AG04450 (cell line): ENCODE data around the gene NTNG1. TPM values are rescaled to one million over a fixed set of nuclear protein-coding genes. Genes with fewer than 3 reads are reported as not detected.

Source experiments
- CTCF ChIA-PET: fragments of 300-600, 350-600 bp; formaldehyde crosslinking; extraction: SDS; loops from one replicate; lab custom pipeline; 2022; ENCODE audit warnings: antibody characterized with exemption, inconsistent platforms; lab: Charles Lee
- POLR2A ChIA-PET: fragments of 350-600 bp; formaldehyde crosslinking; extraction: SDS; loops from one replicate; lab custom pipeline; 2021; ENCODE audit warnings: antibody characterized with exemption, inconsistent platforms; lab: Yijun Ruan, JAX
- DNase-seq: peaks from one replicate; pipeline ENCODE4 v3.0.0-alpha.2; 2011; ENCODE audit warnings: low read depth, low spot score
- H3K27ac ChIP-seq: one replicate; pipeline ENCODE4 v1.5.1; 2012; ENCODE audit warnings: low read depth, low read length, control low read depth
- H3K27me3 ChIP-seq: one replicate; pipeline ENCODE4 v1.6.0; 2012; ENCODE audit warnings: low read length; ENCODE audit not compliant: control insufficient read depth, insufficient read depth
- H3K4me3 ChIP-seq: 2 replicates; pipeline ENCODE4 v1.5.1; 2011; ENCODE audit warnings: mild to moderate bottlenecking, low read depth, low read length, control low read depth
- H3K9me3 ChIP-seq: 2 replicates; pipeline ENCODE4 v1.5.1; 2012; ENCODE audit warnings: low read length; ENCODE audit not compliant: control insufficient read depth, insufficient read depth
- polyA plus RNA-seq: library from polyadenylated mRNA; depleted of rRNA; stranded (reverse); fragments of >200 nt; gene quantifications from 2 replicates; pipeline ENCODE4 v1.2.3, GENCODE V29; 2011
- TF ChIP-seq, protein P1 (sequence below): IDR thresholded peaks from 2 replicates; pipeline ENCODE4 v1.5.1; 2011; ENCODE audit warnings: low read depth, low read length, control low read depth, inconsistent platforms

NTNG1 gene
- polyA plus RNA-seq, 1 experiment: 0.32 TPM

DNA sequence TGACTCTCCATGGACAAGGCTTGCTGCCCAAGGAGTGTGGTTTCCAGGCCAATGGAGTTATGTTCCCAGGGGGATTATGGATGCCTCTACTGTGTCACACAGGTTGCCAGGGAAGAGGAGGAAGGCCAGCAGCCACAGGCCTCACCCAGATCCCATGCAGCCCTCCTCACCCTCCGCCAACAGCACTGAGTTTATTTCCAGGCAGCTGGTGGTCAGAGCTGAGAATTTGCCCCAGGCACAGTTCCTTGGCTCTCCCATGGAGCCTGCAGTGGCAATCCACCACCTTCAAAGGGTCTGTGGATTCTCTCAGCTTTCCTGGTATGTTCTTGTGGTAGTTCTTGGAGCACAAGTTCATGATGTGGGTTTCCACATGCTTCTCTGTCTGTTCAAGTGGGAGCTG lies 79.2 kb downstream of the NTNG1 start:
- ChIA-PET POLR2A (no interaction called here), CTCF (no interaction called here)
- Histone ChIP-seq H3K27me3 (no peaks in the 10 kb centered on the region), H3K27ac (no peak overlapping the region), H3K4me3 (no peak overlapping the region), H3K9me3 (no peaks in the 10 kb centered on the region)
- TF ChIP-seq, protein P1, sequence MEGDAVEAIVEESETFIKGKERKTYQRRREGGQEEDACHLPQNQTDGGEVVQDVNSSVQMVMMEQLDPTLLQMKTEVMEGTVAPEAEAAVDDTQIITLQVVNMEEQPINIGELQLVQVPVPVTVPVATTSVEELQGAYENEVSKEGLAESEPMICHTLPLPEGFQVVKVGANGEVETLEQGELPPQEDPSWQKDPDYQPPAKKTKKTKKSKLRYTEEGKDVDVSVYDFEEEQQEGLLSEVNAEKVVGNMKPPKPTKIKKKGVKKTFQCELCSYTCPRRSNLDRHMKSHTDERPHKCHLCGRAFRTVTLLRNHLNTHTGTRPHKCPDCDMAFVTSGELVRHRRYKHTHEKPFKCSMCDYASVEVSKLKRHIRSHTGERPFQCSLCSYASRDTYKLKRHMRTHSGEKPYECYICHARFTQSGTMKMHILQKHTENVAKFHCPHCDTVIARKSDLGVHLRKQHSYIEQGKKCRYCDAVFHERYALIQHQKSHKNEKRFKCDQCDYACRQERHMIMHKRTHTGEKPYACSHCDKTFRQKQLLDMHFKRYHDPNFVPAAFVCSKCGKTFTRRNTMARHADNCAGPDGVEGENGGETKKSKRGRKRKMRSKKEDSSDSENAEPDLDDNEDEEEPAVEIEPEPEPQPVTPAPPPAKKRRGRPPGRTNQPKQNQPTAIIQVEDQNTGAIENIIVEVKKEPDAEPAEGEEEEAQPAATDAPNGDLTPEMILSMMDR: no peak
- DNase-seq: no peak

DNA sequence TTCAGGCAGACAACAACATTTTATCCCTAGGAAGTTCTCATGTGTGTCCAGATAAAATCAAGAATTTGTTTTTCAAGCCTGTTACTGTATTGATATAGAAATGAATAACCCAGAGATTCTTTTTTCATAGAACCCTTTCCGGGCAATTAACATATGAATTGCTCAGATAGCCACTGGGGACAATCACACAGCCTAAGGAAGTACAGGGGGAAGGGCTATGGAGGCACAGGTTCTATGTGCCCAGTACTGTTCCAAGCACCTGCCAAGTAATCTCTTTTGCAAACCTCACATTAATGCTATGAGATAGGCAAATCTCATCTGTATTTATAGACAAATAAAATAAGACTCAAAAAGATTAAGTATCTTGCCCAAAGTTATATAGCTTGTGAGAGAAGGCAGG lies 84.9 kb downstream of the NTNG1 start:
- TF ChIP-seq, protein P1: no peak
- no peaks in the 10 kb centered on the region for H3K27me3 ChIP-seq
- ChIA-PET CTCF (no interaction called here), POLR2A (no interaction called here)
- DNase-seq: no peak
- no peak overlapping the region for H3K4me3 ChIP-seq
- no peaks in the 10 kb centered on the region for H3K9me3 ChIP-seq
- no peak overlapping the region for H3K27ac ChIP-seq

DNA sequence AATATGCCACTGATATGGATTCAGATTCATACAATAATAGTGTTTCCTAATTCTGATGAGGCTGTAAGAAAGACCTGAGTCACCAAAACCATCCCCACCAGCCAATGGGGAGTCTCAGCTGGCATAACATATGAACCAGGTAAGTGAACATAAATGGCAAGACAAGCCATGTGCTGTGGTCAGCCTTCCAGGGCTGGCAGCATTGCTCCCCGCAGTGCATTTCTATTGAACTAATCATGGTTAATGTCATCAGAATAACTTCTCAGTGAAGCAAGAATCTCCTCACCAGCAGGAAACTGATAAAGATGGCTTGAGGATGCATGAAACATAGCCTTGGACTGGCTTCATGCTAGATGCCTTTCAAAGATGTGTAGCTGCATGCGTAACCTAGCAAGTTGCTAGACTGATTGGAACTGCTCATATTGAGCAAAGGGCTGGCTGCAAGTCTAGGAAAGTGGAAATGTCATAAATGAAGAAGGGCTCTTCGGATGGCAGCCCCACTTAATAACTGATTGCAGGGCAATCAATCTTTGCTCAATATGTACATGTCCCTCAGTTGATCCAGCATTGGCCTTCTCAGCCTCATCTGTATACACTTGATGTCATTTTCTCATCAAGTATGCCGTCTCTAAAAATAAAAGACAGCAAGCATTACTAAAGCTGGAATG lies 88.0 kb downstream of the NTNG1 start:
- TF ChIP-seq, protein P1: no peak
- Histone ChIP-seq H3K27ac (no peak overlapping the region), H3K27me3 (no peaks in the 10 kb centered on the region), H3K9me3 (no peaks in the 10 kb centered on the region), H3K4me3 (no peak overlapping the region)
- ChIA-PET CTCF (no interaction called here), POLR2A (no interaction called here)
- no peak for DNase-seq

DNA sequence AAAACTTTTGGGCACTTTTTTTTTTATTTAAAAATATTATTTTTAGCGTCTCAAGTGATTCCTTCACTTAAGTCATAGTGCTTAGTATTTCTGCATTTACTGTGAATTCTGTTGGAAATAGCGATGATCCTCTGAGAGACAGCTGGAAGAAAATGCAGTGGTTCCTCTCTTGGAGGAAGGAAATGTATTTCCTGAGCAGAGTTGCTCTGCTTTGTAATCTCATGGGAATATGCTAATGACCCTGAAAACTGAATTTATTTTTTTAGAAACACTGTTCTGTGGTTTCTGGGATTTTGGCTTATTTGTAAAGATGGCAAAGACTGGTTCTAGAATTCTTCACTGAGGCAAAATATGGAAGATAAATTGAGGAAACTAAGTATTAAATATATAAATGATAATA lies 88.9 kb downstream of the NTNG1 start:
- CTCF ChIA-PET: interaction anchor here (1.5 kb wide), 1 partner anchor 47 kb away, joined by 3 read pairs; no protein-coding TSS in a partner anchor
- Histone ChIP-seq H3K9me3 (no peaks in the 10 kb centered on the region), H3K4me3 (no peak overlapping the region), H3K27ac (no peak overlapping the region), H3K27me3 (no peaks in the 10 kb centered on the region)
- POLR2A ChIA-PET: no interaction called here
- no peak for DNase-seq
- TF ChIP-seq, protein P1: no peak

DNA sequence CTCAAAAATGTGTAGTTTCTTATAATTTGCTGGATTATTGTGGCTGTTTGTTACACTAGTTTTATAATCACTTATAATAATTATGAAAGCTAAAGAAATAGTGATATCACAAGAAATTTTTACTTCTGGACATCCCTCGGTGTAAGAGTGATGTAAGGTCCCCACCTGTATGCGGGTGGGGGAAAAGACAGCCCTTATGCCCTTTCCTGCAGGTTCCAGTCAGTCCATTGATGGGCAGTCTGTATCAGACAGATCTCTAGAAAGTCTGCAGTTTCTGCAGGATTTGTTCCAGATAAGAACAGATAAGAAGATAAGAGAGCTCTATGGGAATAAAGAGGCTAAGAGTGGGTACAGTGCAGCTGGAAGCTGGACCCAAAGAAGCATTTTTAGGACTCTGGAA lies 89.3 kb downstream of the NTNG1 start:
- CTCF ChIA-PET: interaction anchor here (1.5 kb wide), 1 partner anchor 47 kb away, joined by 3 read pairs; no protein-coding TSS in a partner anchor
- H3K27ac ChIP-seq: no peak overlapping the region
- H3K9me3 ChIP-seq: no peaks in the 10 kb centered on the region
- H3K27me3 ChIP-seq: no peaks in the 10 kb centered on the region
- no peak for DNase-seq
- POLR2A ChIA-PET: no interaction called here
- H3K4me3 ChIP-seq: no peak overlapping the region
- TF ChIP-seq, protein P1: no peak
